ENCODE measurements around the gene HAT1. TPM values are rescaled to one million over a fixed set of nuclear protein-coding genes. Genes with fewer than 3 reads are reported as not detected.
A peak's percentile ranks its signal among the peaks of the same experiment; 100 is the strongest.
"Not testable (repeated sequence)": the region's sequence is repeated elsewhere in the genome, so short reads cannot be mapped to it uniquely, and the experiment has no call there.

The HAT1 gene
- total RNA-seq, result 51.3 TPM

GRCh38 chr2:171922230-171923022 is at the start of gene HAT1:
Gene HAT1 (plus strand): TSS chr2:171922461. CDS start chr2:171922501, 40 bp downstream.
- peak; percentile 99 for DNase-seq

GRCh38 chr2:171874517-171874916 is 47.7 kb upstream of the HAT1 start:
- DNase-seq, result no peak

GRCh38 chr2:171874963-171875362 is 47.3 kb upstream of the HAT1 start:
- DNase-seq, result no peak

- peak; percentile 44 for DNase-seq
These were observed 43.7 kb upstream of the HAT1 start for GRCh38 chr2:171878481-171878993.

GRCh38 chr2:171879865-171880264 is 42.4 kb upstream of the HAT1 start:
- no peak for DNase-seq

- no peak for DNase-seq
These were observed 41.5 kb upstream of the HAT1 start for GRCh38 chr2:171880774-171881173.

- no peak for DNase-seq
These were observed 40.0 kb upstream of the HAT1 start for GRCh38 chr2:171882089-171882769.

- DNase-seq, result no peak
These were observed 38.9 kb upstream of the HAT1 start for GRCh38 chr2:171883275-171883893.

GRCh38 chr2:171889333-171889732 is 32.9 kb upstream of the HAT1 start:
- no peak for DNase-seq

- DNase-seq, result no peak
These were observed 32.5 kb upstream of the HAT1 start for GRCh38 chr2:171889808-171890207.

GRCh38 chr2:171893196-171893823 is 29.0 kb upstream of the HAT1 start:
- DNase-seq, result peak; percentile 9

GRCh38 chr2:171893824-171894611 is 28.2 kb upstream of the HAT1 start, which contains the start of gene SLC25A12:
Gene SLC25A12 (minus strand): TSS chr2:171894244. CDS start chr2:171894214, 30 bp downstream.
- DNase-seq, result peak; percentile 94

- DNase-seq, result no peak
These were observed 27.7 kb upstream of the HAT1 start for GRCh38 chr2:171894612-171894947.

GRCh38 chr2:171895786-171896185 is 26.5 kb upstream of the HAT1 start:
- DNase-seq, result peak; percentile 27

- not testable (repeated sequence) for DNase-seq
These were observed 22.5 kb upstream of the HAT1 start for GRCh38 chr2:171899623-171900282.

GRCh38 chr2:171902840-171903420 is 19.3 kb upstream of the HAT1 start:
- no peak for DNase-seq

GRCh38 chr2:171908235-171908634 is 14.0 kb upstream of the HAT1 start:
- DNase-seq, result no peak

- DNase-seq, result no peak
These were observed 13.0 kb upstream of the HAT1 start for GRCh38 chr2:171909266-171909665.

- DNase-seq, result no peak
These were observed 11.8 kb upstream of the HAT1 start for GRCh38 chr2:171910494-171910893.

- DNase-seq, result no peak
These were observed 8.7 kb upstream of the HAT1 start for GRCh38 chr2:171913517-171913916.

- no peak for DNase-seq
These were observed 2.8 kb upstream of the HAT1 start for GRCh38 chr2:171919453-171919852.

All from tongue (tissue), 2 donors.